B cell (primary cell): ENCODE measurements around the gene CANT1. TPM values are rescaled to one million over a fixed set of nuclear protein-coding genes. Genes with fewer than 3 reads are reported as not detected.

Experiments
- ATAC-seq: fragments of 200-7000 bp; cut with Tn5 transposase; one replicate; pipeline ENCODE4 v1.10.0; 2021; ENCODE audit warnings: low read depth, mild to moderate bottlenecking, moderate number of reproducible peaks, moderate library complexity
- CTCF ChIA-PET: fragments of 350-600 bp; sonication (Branson Sonifier 250); formaldehyde crosslinking; loops from one replicate; lab custom pipeline; 2021; ENCODE audit warnings: antibody characterized with exemption, inconsistent platforms; lab: Charles Lee
- POLR2A ChIA-PET: fragments of 350-600 bp; sonication (Branson Sonifier 250); formaldehyde crosslinking; loops from one replicate; lab custom pipeline; 2021; ENCODE audit warnings: antibody characterized with exemption; lab: Charles Lee
- DNase-seq: peaks from one replicate; pipeline ENCODE4 v3.0.0; 2013
- H2AFZ ChIP-seq: 2 replicates; pipeline ENCODE4 v1.6.1; 2012; ENCODE audit warnings: mild to moderate bottlenecking, low read depth, low read length; ENCODE audit not compliant: insufficient read depth, poor library complexity, severe bottlenecking
- H3K27ac ChIP-seq, 2 donors: 1 replicate in 1 of 2; 2 replicates in 1 of 2; pipeline ENCODE4 v1.5.1; 2012 to 2013; ENCODE audit warnings: low read length in 2 of 2, mild to moderate bottlenecking in 2 of 2, moderate library complexity in 1 of 2
- H3K27me3 ChIP-seq, 4 experiments: fragments of 200-600 bp in 1 of 4; sonication (generic) in 1 of 4; replicated peaks in 1 of 4; 1 replicate in 2 of 4; 2 replicates in 2 of 4; pipeline versions ENCODE4 v1.6.1 to v1.7.0; 2013 to 2016; ENCODE audit warnings: low read length in 3 of 4, mild to moderate bottlenecking in 2 of 4, mixed read lengths in 1 of 4, moderate library complexity in 1 of 4; ENCODE audit not compliant: insufficient read depth in 4 of 4, control insufficient read depth in 3 of 4; ENCODE audit errors: control extremely low read depth in 1 of 4
- H3K36me3 ChIP-seq, 2 experiments: replicated peaks in 1 of 2; 1 replicate in 1 of 2; 2 replicates in 1 of 2; pipeline versions ENCODE4 v1.6.1 to v1.7.1; 2013; ENCODE audit warnings: low read length in 1 of 2; ENCODE audit not compliant: insufficient read depth in 2 of 2, control insufficient read depth in 1 of 2; ENCODE audit errors: control extremely low read depth in 1 of 2, extremely low read depth in 1 of 2
- H3K4me1 ChIP-seq, 2 donors: fragments of 200-600 bp in 1 of 2; sonication (generic) in 1 of 2; 1 replicate in 1 of 2; 2 replicates in 1 of 2; pipeline versions ENCODE4 v1.5.1 to v1.6.1; 2013 to 2017; ENCODE audit warnings: low read length in 2 of 2; ENCODE audit not compliant: control insufficient read depth in 2 of 2, insufficient read depth in 2 of 2
- H3K4me2 ChIP-seq: replicated peaks from 2 replicates; pipeline ENCODE3; 2012; ENCODE audit warnings: mild to moderate bottlenecking, low read depth, low read length; ENCODE audit not compliant: poor library complexity, severe bottlenecking
- H3K4me3 ChIP-seq, 5 experiments: fragments of 200-600 bp in 1 of 5; sonication (generic) in 1 of 5; 1 replicate in 3 of 5; 2 replicates in 2 of 5; pipeline versions ENCODE4 v1.5.1 to v1.7.0; 2011 to 2016; ENCODE audit warnings: low read length in 4 of 5, mild to moderate bottlenecking in 4 of 5, low read depth in 2 of 5, control low read depth in 1 of 5, moderate library complexity in 1 of 5; ENCODE audit not compliant: insufficient read depth in 1 of 5; ENCODE audit errors: control extremely low read depth in 1 of 5, extremely low read depth in 1 of 5
- H3K79me2 ChIP-seq: fragments of 200-600 bp; sonication (generic); one replicate; pipeline ENCODE4 v1.6.0; 2016; ENCODE audit warnings: low read length; ENCODE audit not compliant: control insufficient read depth, insufficient read depth
- H3K9ac ChIP-seq: fragments of 200-600 bp; sonication (generic); 2 replicates; pipeline ENCODE4 v1.6.1; 2017; ENCODE audit warnings: mild to moderate bottlenecking, low read length, moderate library complexity
- H3K9me3 ChIP-seq, 3 donors: one replicate each; pipeline versions ENCODE4 v1.6.1 to v1.7.1; 2013; ENCODE audit warnings: low read length in 2 of 3; ENCODE audit not compliant: control insufficient read depth in 2 of 3, insufficient read depth in 1 of 3; ENCODE audit errors: control extremely low read depth in 1 of 3
- H4K20me1 ChIP-seq: 2 replicates; pipeline ENCODE4 v1.6.0; 2012; ENCODE audit warnings: mild to moderate bottlenecking, low read length; ENCODE audit not compliant: insufficient read depth, control insufficient read depth, poor library complexity, severe bottlenecking
- H3K27ac Mint-ChIP-seq: one replicate; pipeline ENCODE4 v1.8.0; 2021; ENCODE audit warnings: mixed read lengths
- H3K27me3 Mint-ChIP-seq: one replicate; pipeline ENCODE4 v1.8.0; 2021; ENCODE audit warnings: mixed read lengths
- H3K4me1 Mint-ChIP-seq: one replicate; pipeline ENCODE4 v1.8.0; 2021; ENCODE audit warnings: mixed read lengths
- H3K4me3 Mint-ChIP-seq: one replicate; pipeline ENCODE4 v1.8.0; 2021; ENCODE audit warnings: mixed read lengths
- H3K9me3 Mint-ChIP-seq: one replicate; pipeline ENCODE4 v1.8.0; 2022; ENCODE audit warnings: mixed read lengths; ENCODE audit not compliant: insufficient read depth
- EZH2 ChIP-seq: IDR thresholded peaks from 2 replicates; pipeline ENCODE4 v1.6.1; 2012; ENCODE audit warnings: borderline replicate concordance, low read depth, mild to moderate bottlenecking, moderate library complexity, low read length; ENCODE audit not compliant: insufficient read depth, poor library complexity, severe bottlenecking
- WGBS: methylation state at CpG from one replicate; pipeline ENCODE4 v1.1.5; 2013; ENCODE audit warnings: missing lambda C conversion rate; ENCODE audit not compliant: insufficient coverage; 5-methylcytosine and 5-hydroxymethylcytosine counted together
- intact Hi-C: fragments of 100-400 bp; cut with micrococcal nuclease; formaldehyde crosslinking; loops from one replicate; pipeline ENCODE4 v1.10.0; 2022
- polyA plus RNA-seq: library from polyadenylated mRNA; depleted of rRNA; stranded (reverse); fragments of >200 nt; gene quantifications from 2 replicates; pipeline ENCODE4 v1.2.3, GENCODE V29; 2012
- total RNA-seq, 2 donors: library from RNA; stranded (reverse); fragments of 120-200 nt in 1 of 2; gene quantifications; 1 replicate in 1 of 2; 2 replicates in 1 of 2; pipeline versions ENCODE4 v1.2.3 to v1.2.4, GENCODE V29; 2013 to 2022
- TF ChIP-seq, protein P1 (sequence below): fragments of 200-600 bp; IDR thresholded peaks from one replicate; pipeline ENCODE4 v1.8.0; 2022; ENCODE audit warnings: antibody characterized with exemption, mild to moderate bottlenecking

The CANT1 gene
- total and polyA plus RNA-seq, 2 donors (not counting 1 experiment from before 2014, with no cell fraction given) = 17.3 to 44.2 TPM

DNA sequence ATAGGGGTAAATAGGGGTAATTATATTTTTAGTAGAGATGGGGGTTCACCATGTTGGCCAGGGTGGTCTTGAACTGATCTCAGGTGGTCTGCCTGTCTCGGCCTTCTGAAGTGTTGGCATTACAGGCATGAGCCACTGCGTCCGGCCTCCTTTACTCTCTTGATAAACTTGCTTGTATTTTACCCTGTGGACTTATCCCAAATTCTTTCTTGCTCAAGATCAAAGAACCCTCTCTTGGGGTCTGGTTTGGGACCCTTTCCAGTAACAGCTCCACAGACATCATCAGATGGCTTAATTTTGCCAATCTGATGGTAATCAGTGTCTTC is 8.8 kb upstream of the CANT1 start:
- Histone ChIP-seq H3K27me3 (peaks cover 0 to 13% (median 8%) of the 10 kb centered on the region in 4 experiments), H2AFZ (no peak overlapping the region), H3K36me3 (no peaks in the 10 kb centered on the region), H3K9me3 (peaks cover 3 to 5% (median 3%) of the 10 kb centered on the region in 3 donors), H3K4me3 (no peak overlapping the region), H4K20me1 (no peaks in the 10 kb centered on the region), H3K4me1 (no peaks in the 10 kb centered on the region), H3K4me2 (no peak overlapping the region), H3K27ac (no peak overlapping the region), H3K9ac (no peak overlapping the region), H3K79me2 (no peaks in the 10 kb centered on the region)
- no peak overlapping the region for H3K27ac Mint-ChIP-seq
- H3K4me3 Mint-ChIP-seq = no peak overlapping the region
- H3K9me3 Mint-ChIP-seq = no peaks in the 10 kb centered on the region
- WGBS = 90% methylated on average over 3 of the region's 3 CpGs
- ChIA-PET POLR2A (interaction anchor here (0.7 kb wide), 1 partner anchor 40 kb away, joined by 5 read pairs; no protein-coding TSS in a partner anchor), CTCF (interaction anchor here (0.6 to 2.1 kb wide), 2 partner anchors 25 to 68 kb away, joined by 3 to 4 read pairs; no protein-coding TSS in a partner anchor)
- H3K4me1 Mint-ChIP-seq = no peaks in the 10 kb centered on the region
- DNase-seq (no peak), ATAC-seq (no peak)
- H3K27me3 Mint-ChIP-seq = peaks cover 50% of the 10 kb centered on the region
- intact Hi-C loops = no loop called here
- TF ChIP-seq, protein P1, sequence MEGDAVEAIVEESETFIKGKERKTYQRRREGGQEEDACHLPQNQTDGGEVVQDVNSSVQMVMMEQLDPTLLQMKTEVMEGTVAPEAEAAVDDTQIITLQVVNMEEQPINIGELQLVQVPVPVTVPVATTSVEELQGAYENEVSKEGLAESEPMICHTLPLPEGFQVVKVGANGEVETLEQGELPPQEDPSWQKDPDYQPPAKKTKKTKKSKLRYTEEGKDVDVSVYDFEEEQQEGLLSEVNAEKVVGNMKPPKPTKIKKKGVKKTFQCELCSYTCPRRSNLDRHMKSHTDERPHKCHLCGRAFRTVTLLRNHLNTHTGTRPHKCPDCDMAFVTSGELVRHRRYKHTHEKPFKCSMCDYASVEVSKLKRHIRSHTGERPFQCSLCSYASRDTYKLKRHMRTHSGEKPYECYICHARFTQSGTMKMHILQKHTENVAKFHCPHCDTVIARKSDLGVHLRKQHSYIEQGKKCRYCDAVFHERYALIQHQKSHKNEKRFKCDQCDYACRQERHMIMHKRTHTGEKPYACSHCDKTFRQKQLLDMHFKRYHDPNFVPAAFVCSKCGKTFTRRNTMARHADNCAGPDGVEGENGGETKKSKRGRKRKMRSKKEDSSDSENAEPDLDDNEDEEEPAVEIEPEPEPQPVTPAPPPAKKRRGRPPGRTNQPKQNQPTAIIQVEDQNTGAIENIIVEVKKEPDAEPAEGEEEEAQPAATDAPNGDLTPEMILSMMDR = no peak
- no peak for TF ChIP-seq EZH2

DNA sequence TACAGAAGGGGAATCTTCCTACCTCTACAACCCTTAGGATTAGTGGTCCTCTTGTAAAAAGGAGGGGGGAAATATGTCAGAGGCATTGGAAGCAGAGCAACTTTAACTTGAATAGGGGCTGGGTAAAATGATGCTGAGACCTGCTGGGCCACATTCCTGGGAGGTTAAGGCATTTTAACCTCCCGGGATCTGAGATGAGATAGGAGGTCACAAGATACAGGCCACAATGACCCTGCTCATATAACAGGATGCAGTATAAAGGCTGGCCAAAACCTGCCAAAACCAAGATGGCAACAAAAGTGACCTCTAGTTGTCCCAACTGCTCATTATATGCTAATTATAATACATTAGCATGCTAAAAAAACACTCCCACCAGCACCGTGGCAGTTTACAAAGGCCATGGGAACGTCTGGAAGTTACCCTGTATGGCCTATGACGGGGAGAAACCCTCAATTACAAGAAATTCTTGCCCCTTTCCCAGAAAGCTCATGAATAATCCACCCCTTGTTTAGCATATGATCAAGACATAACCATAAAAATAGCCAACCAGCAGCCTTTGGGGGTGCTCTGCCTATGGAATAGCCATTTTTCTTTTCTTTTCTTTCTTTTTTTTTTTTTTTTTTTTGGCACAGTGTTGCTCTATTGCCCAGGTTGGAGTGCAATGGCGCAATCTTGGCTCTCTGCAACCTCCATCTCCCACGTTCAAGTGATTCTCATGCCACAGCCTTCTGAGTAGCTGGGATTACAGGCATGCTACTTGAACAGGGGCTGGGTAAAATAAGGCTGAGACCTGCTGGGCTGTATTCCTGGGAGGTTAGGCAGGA is 8.2 kb upstream of the CANT1 start:
- ATAC-seq (no peak), DNase-seq (no peak)
- Histone ChIP-seq H3K4me1 (no peaks in the 10 kb centered on the region), H4K20me1 (no peaks in the 10 kb centered on the region), H3K27me3 (peaks cover 0 to 9% (median 4%) of the 10 kb centered on the region in 4 experiments), H3K9ac (no peak overlapping the region), H3K36me3 (no peaks in the 10 kb centered on the region), H3K79me2 (no peaks in the 10 kb centered on the region), H3K4me2 (no peak overlapping the region), H3K27ac (no peak overlapping the region), H3K9me3 (peaks cover 3 to 5% (median 3%) of the 10 kb centered on the region in 3 donors), H3K4me3 (no peak overlapping the region), H2AFZ (no peak overlapping the region)
- Mint-ChIP-seq H3K27ac (no peak overlapping the region), H3K27me3 (peaks cover 46% of the 10 kb centered on the region), H3K4me1 (no peaks in the 10 kb centered on the region), H3K4me3 (no peak overlapping the region), H3K9me3 (no peaks in the 10 kb centered on the region)
- intact Hi-C loops = no loop called here
- no peak for TF ChIP-seq EZH2
- TF ChIP-seq, protein P1 = no peak
- POLR2A ChIA-PET = no interaction called here
- 71% methylated on average over 5 of the region's 6 CpGs for WGBS
- CTCF ChIA-PET = interaction anchor here (1.0 to 1.3 kb wide), 2 partner anchors 25 to 371 kb away, joined by 3 to 4 read pairs; no protein-coding TSS in a partner anchor
